NCI-H446 treated with DMSO at 0.1 percent for 48 hours (cell line): ENCODE measurements around the gene FGFBP1.
A peak's percentile ranks its signal among the peaks of the same experiment; 100 is the strongest.

Experiments used
- DNase-seq: peaks from one replicate; lab custom pipeline; 2025; lab: John Stamatoyannopoulos, UW

Gene FGFBP1

DNA sequence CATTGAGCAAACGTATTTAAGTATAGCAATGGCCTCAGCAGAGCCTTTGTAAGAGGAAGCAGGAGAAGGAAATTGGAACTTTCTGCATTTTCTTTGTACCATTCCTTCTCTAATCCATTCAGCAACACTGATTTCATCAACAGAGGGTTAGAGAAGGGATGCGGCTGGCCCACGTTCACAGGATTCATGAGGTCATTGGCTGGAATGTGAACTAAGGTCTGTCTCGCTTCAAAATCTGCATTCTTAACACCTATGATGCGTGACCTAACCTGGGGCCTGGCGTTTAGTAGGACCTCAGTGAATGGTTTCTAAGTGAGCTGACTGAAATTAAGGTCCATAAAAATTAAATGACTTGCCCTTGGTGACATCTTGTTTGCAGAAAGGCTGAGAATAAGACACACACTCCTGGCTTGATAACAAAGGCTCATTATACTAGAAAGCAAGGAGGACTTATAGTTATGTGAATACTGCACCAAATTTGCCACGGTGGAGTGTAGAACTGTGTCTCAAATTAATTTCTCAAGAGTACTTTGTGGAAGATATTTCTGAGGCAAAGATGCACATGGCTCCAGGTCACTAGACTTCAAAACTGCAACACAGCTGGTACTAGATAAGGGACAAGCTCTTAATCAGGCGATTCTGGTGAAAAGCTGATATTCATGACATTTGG is 25.4 kb downstream of the FGFBP1 start:
- DNase-seq, result no peak

DNA sequence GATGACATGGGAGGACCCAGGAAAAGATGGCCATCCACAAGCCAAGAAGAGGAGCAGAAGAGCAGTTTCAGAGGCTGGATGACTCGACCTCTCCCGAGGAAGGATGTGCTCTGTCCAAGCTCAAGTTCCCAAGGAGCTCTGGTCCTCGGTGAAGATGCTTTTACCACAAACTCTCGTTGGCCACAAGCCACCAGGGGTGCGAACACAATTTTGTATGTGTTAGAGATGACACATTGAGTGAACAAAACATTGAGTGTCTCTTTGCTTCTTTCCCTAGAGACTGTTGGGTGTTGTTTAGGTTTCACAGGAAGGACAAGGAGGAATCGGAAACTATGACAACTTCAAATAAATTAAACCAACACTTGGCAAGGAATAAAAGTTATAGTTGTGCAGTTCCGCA is 26.3 kb downstream of the FGFBP1 start:
- no peak for DNase-seq

DNA sequence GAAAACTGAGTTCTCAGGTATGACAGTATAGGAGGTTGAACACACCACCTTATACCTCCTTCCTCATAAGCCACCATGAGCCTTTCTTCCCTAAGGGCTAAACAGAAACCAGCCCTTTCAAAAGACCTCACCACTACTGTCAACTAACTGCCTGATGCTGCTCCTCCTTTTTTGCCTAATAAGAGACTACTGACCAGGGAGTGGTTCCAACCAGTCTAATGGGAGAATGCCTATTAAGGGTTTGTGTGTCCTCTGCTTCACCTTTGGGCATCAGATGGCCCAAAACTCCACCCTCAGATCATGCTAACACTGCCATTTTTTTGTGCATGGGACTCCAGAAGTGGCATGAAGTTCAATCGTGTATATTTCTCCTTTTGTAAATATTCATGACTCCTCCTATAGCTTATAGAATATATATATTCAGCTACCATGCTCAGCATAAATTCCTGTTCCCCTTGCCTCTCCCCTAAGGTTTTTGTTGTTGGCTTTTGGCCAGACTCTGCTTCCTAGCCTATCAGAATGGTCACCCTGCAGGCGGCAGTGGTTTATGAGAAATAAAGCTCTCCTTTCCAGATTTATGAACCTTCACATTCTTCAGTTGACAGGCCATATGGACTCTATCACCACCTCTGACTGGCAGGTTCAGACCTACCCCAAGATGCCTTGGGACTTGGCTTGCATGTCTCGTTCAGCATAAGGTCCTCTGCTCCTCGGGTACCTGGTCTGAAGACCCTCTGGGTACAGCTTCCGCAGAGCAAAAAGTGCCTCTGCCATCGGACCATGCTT is 28.2 kb downstream of the FGFBP1 start:
- no peak for DNase-seq

DNA sequence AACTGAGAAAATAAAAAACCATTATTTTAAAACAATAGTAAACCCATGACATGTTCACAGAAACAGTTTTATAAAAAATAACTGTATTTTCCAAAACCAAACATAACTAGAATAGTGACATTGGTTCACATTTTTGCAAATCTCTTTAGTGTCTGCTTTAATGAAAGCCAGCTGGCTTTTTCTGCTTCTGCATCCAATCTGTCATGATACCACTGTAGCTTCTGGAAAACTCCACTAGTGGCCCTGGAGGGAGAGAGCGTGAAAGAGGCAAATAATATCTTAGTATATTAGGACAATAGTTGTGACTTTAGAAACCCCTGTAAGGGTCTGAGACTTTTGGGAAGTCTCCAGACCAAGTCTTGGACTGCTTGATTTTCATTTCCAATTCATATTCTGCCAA is 31.1 kb downstream of the FGFBP1 start:
- no peak for DNase-seq

DNA sequence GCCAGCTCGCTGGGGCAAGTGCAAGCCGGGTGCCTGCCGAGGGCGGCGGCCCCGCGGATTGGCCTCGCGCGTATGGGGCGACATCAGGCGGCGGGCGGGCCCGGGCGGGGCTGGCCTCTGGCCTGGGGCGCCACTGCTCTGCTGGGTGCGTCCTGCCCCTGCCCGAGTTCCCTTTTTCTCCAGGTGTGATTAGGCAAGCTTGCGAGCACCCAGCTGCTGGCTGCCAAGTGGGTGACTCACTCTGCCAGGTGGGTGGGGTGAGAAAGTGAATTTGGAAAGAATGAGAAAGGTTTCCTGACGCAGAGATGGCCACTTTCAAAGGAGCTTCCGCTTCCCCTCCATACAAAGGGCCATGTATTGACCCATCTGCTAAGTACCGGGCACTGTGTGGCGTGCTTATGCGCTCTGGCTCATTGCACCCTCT is 32.5 kb downstream of the FGFBP1 start:
- DNase-seq, result no peak

DNA sequence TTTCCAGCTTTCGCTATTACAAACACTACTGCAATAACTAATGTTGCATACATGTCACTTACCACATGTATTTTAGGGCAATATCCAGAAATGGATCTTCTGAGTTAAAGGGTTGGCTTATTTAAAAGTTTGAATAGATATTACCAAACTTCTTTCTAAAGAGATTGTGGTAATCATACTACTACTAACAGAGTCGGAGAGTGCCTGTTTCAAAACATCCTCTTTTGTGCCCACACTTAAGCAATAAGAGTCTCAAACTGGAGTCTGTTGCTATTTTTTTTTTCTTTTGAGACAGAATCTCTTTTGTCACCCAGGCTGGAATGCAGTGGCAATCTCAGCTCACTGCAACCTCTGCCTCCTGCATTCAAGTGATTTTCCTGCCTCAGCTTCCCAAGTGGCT is 35.8 kb downstream of the FGFBP1 start:
- DNase-seq, result no peak

DNA sequence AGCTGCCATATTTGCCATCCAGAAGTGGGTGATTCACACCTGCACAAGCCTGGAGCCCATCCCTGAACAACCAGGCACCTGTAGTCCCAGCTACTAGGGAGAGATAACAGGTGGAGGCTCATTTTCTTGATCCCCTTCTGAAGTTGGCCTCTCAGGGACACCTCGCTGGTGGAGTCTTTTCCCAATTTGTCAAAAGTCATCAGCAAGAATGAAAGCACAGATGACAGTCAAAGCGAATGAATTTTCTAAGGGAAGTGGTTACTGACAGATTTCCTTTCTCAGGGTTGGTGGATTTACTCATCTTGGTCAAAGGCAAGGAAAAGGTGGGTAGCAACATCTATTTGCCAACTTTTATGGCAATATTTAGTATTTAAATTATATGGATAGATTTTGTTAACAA is 36.5 kb downstream of the FGFBP1 start:
- no peak for DNase-seq

DNA sequence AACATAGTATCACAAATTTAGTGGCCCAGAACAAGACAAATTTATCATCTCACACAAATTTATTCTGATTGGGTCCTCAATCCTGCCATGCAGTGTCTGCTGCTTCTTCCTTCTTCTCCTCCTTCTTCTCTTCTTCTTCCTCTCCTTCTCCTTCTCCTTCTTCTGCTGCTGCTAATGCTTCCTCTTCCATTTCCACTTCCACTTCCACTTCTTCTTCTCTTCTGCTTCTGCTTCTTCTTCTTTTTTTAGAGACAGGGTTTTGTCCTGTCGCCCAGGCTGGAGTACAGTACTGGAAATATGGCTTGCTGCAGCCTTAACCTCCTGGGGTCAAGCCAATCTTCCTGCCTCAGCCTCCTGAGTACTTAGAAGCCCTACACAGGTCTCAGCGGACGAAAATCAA is 37.5 kb downstream of the FGFBP1 start:
- no peak for DNase-seq

DNA sequence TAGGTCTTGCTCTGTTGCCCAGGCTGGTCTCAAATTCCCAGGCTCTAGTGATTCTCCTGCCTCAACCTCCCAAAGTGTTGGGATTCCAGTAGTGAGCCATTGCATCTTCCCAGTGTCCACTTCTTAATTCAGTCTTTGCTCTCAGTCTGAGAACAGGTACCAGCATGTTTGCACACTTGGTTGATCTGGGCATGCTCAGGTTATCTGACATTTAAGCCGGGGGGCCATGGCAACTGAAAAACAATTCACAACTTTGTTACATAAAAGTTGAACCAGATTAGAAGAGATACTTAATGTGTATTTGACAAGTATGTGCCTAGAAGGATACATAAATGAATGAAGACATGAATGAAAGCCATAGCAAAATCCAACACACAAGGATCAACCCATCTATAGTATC is 39.0 kb downstream of the FGFBP1 start:
- no peak for DNase-seq

DNA sequence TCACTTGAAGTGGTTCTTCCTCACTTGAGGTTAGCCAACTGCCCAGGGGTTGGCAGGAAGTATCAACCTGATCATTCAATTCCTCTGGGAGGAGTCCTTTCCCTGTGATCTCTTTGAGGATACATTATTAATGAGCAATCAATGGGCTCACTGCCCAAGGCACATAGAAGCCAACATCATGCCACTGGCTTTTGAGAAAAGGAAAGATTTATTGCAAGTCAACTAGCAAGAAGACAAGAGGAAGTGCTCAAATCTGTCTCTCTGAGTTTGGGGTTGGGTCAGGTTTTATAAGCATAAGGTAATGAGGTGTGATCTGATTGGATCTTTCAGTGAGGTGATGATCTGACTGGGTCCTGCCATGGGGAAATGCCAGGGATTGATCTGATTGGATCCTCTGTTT is 39.6 kb downstream of the FGFBP1 start:
- DNase-seq, result peak; percentile 76

DNA sequence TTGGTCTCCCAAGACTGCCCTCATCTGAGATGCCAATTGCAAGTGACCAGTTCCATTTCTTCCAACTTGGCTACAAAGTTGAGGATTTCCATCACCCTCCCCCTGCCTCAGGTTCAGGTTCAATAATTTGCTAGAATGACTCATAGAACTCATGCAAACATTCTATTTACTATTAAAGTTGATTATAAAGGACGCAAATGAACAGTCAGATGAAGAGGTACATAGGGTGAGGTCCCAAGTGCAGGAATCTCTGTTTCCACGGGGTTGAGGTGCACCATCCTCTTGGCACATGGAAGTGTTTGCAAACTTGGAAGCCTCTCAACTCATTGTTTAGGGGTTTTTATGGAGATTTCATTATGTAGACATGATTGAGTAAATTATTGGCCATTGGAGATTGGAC is 41.0 kb downstream of the FGFBP1 start:
- DNase-seq, result no peak

DNA sequence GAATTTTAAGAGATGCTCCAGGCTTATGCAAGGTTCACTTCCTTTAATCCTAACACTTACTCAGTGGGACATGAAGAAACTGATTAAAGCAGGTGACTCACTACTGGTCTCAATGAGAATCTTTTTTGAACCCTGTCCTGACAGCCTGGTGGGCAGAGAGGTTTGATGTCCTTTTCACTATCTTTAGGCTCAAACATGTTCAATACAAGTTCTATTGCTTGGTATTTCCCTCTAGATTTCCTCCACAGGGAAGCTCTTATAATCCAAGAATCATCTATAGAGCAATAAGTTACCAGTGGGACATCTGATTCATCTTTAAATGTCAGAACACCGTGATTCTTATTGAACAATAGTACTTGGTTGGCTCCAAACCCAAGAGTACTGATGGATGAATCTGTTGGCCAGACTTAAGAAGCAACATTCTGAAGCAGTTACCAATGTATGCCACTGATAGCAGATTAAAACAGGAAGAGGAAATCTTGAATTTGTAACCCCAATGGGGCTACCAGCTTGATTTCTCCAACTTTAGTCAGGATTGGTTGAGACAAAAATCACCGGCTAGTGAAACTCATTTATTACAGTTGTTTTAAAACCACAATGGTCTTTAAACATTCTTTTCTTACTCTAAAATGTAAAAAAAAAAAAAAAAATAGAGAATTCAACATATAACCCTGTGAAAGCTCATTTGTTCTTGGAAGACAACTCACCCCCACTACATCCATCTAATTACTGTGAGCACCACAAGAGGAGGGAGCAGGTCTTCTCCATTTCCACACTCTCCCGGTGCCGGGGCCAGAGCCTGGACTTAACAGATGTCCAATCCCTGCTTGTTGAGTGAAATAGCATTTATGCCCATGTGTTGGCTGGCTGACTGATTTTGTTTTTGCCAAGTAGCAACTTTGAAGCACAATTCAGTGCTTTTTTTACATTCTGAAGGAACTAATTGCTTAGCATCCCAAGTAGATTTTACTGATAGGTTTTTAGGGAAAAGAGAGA is 43.3 kb downstream of the FGFBP1 start:
- DNase-seq, result peak; percentile 65

DNA sequence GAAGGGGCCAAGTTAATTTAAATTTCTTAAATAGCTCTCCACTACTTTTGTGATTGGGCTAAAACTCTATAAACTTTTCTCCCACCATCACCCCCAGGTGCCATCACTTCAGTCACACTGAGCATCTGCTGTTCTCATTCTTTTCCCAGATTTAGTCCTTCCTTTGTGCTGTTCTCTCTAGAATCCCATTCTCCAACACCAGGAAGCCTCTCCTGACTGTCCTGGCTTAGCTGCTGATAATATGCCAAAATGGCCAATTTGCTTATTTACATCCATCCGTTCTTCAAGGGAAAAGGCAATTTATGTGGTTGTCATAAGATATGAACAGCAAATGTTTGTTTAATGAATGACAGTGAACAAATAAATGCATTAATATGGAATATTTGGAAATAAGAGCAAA is 44.1 kb downstream of the FGFBP1 start:
- DNase-seq, result no peak

DNA sequence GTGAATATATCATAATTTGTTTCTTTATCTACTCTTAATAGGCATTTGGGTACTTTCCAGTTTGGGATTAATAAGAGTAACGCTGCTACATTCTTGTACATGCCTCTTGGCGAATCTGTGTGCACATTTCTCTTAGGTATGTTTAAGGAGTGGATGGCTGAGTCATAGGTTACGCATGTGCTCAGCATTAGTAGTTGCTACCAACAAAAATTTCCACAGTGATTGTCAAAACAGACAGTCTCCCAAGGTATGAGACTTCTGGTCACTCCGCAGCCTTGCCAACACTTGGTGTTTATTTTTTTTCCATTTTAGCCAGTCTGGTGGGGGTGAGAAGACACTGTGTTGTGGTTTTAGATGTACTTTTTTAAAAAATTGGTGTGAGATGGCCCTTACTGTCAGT is 44.6 kb downstream of the FGFBP1 start:
- no peak for DNase-seq

DNA sequence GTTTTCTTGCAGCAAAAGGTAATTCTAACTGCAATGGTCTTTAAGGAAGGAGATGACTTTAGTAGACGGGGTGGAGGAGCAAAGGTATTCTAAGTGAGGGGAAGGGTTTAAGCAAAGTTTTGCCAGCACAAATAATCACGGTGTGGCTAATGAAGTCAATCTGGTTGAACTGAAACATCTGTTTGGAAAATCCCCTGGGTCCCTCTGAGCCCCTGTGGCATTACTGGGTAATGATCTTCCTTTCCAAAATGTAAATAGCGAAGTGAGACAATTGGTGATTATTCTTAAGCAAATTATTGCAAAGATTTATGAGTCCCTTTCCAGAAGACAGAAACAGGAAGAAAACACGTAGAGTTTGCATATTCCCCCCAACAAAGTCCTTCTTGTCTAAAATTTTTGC is 47.2 kb downstream of the FGFBP1 start:
- no peak for DNase-seq

DNA sequence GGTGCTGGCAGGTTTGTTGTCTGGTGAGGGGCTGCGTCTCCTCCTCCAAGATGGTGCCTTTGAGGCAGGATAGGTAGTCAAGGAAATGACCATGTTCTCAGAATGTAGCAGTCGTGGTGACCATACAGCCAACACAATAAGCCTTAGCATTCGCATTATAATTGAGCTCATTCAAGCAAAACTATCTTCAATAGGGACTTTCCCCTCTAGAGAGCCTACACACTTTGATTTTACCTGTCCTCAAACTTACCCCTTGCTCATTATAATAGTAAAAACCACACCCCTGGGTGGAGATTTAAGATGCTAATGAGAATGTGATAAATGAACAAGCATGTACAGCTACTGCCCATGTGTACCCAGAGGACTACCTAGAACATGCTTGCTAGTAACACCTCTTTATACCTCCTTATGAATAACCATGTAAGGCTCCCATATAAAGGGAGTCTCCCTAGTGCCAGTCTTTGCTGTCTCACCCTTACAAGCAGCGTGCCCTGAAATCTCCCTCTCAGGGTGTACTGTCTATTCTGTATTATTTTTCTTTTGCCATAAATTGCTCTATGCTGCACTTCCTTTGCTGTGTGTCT is 48.2 kb downstream of the FGFBP1 start:
- no peak for DNase-seq

DNA sequence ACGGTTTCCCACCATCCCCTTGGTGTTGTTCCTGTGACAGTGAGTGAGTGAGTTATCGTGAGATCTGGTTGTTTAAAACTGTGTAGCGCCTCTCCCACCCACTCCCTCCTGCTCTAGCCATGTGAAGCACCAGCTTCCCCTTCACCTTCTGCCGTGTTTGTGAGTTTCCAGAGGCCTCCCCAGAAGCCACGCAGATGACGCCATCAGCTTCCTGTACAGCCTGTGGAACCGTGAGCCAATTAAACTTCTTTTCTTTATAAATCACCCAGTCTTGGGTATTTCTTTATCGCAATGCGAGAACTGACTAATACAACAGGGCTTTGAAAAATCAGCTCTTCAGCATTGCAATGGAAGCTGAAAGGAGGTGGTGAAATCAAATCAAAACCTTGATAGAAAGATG is 50.0 kb downstream of the FGFBP1 start:
- DNase-seq, result no peak
